GM12878 (cell line): ENCODE data around the gene MXD1. TPM values are rescaled to one million over a fixed set of nuclear protein-coding genes. Genes with fewer than 3 reads are reported as not detected.
A peak's percentile ranks its signal among the peaks of the same experiment; 100 is the strongest.

Experiments used
- ATAC-seq: fragments of 200-7000 bp; cut with Tn5 transposase; 3 replicates; pipeline ENCODE4 v1.9.1; 2020; ENCODE audit warnings: mild to moderate bottlenecking, moderate library complexity
- BruUV-seq: library from RNA; stranded (reverse); fragments of 400-500 nt; replicated peaks from 2 replicates; lab custom pipeline; 2021; lab: Mats Ljungman, UMichigan
- CTCF ChIA-PET: fragments of 300-600 bp; sonication (Branson Sonifier 250); formaldehyde crosslinking; extraction: SDS; loops from one replicate; lab custom pipeline; 2021; ENCODE audit warnings: inconsistent platforms; lab: Yijun Ruan, JAX
- POLR2A ChIA-PET: fragments of 350-600 bp; formaldehyde crosslinking; extraction: SDS; loops from one replicate; lab custom pipeline; 2021; ENCODE audit warnings: inconsistent platforms; lab: Charles Lee
- RAD21 ChIA-PET: fragments of 300-600 bp; sonication (Branson Sonifier 250); formaldehyde crosslinking; loops from one replicate; lab custom pipeline; 2023; ENCODE audit warnings: antibody characterized with exemption; ENCODE audit not compliant: unreplicated experiment; lab: Charles Lee
- SMC1A ChIA-PET: fragments of 300-600 bp; sonication (Branson Sonifier 250); formaldehyde crosslinking; loops from one replicate; lab custom pipeline; 2023; ENCODE audit not compliant: unreplicated experiment, uncharacterized antibody; lab: Charles Lee
- DNase-seq: peaks from one replicate; pipeline ENCODE4 v3.0.0-alpha.2; 2011; ENCODE audit warnings: low read depth, low spot score
- FAIRE-seq: peaks from 3 replicates; lab custom pipeline; 2011; peaks lifted over from hg19 to GRCh38; lab: Jason Lieb, UNC
- H2AFZ ChIP-seq: 2 replicates; pipeline ENCODE4 v1.6.0; 2011; ENCODE audit warnings: low read depth, low read length, control low read depth; ENCODE audit not compliant: control insufficient read depth
- H3K27ac ChIP-seq: 2 replicates; pipeline ENCODE4 v1.5.1; 2011; ENCODE audit warnings: control low read depth; ENCODE audit not compliant: control insufficient read depth, insufficient read depth
- H3K27me3 ChIP-seq, 2 experiments: replicated peaks in 1 of 2; 2 replicates each; pipeline versions ENCODE4 v1.6.0 to v1.6.1; 2011; ENCODE audit warnings: low read length in 1 of 2; ENCODE audit not compliant: control insufficient read depth in 2 of 2, insufficient read depth in 2 of 2
- H3K36me3 ChIP-seq, 2 experiments: 2 replicates each; pipeline ENCODE4 v1.5.1; 2011; ENCODE audit warnings: low read length in 1 of 2; ENCODE audit not compliant: control insufficient read depth in 2 of 2, insufficient read depth in 2 of 2
- H3K4me1 ChIP-seq: 2 replicates; pipeline ENCODE4 v1.6.1; 2011; ENCODE audit warnings: mild to moderate bottlenecking, low read length, moderate library complexity, mixed read lengths; ENCODE audit not compliant: control insufficient read depth, insufficient read depth
- H3K4me2 ChIP-seq: 2 replicates; pipeline ENCODE4 v1.6.0; 2011; ENCODE audit warnings: control low read depth; ENCODE audit not compliant: control insufficient read depth, insufficient read depth
- H3K4me3 ChIP-seq: fragments of 200-600 bp; sonication (generic); 2 replicates; pipeline ENCODE4 v1.5.1; 2016
- H3K79me2 ChIP-seq: 2 replicates; pipeline ENCODE4 v1.6.0; 2011; ENCODE audit warnings: low read length; ENCODE audit not compliant: control insufficient read depth, insufficient read depth
- H3K9ac ChIP-seq: 2 replicates; pipeline ENCODE4 v1.8.0; 2011; ENCODE audit warnings: low read length, control low read depth, mixed read lengths; ENCODE audit not compliant: control insufficient read depth, insufficient read depth
- H3K9me3 ChIP-seq: replicated peaks from 3 replicates; pipeline ENCODE4 v1.5.1; 2011; ENCODE audit warnings: mild to moderate bottlenecking, low read length; ENCODE audit not compliant: control insufficient read depth, insufficient read depth
- H4K20me1 ChIP-seq: 2 replicates; pipeline ENCODE4 v1.6.0; 2011; ENCODE audit not compliant: control insufficient read depth, insufficient read depth
- ATF7 ChIP-seq: fragments of 450-650 bp; IDR thresholded peaks from 2 replicates; pipeline ENCODE4 v1.6.1; 2016; ENCODE audit warnings: low read depth, mild to moderate bottlenecking
- CREB1 ChIP-seq: IDR thresholded peaks from 2 replicates; pipeline ENCODE4 v1.6.1; 2012; ENCODE audit warnings: low read depth, mild to moderate bottlenecking, inconsistent platforms
- CREM ChIP-seq: IDR thresholded peaks from 2 replicates; pipeline ENCODE4 v1.6.1; 2014; ENCODE audit warnings: antibody characterized with exemption, low read depth
- DPF2 ChIP-seq: fragments of 450-650 bp; IDR thresholded peaks from 2 replicates; pipeline ENCODE4 v1.6.1; 2017; ENCODE audit warnings: mild to moderate bottlenecking
- EED ChIP-seq: sonication (generic); IDR thresholded peaks from 2 replicates; pipeline ENCODE4 v1.6.1; 2016; ENCODE audit warnings: antibody characterized with exemption, low read depth
- JUNB ChIP-seq: IDR thresholded peaks from 2 replicates; pipeline ENCODE4 v1.6.1; 2016; ENCODE audit warnings: antibody characterized with exemption, mild to moderate bottlenecking
- NRF1 ChIP-seq: conservative IDR thresholded peaks from 2 replicates; pipeline ENCODE4 v1.6.1; 2011; ENCODE audit warnings: mild to moderate bottlenecking, low read depth, low read length, improper control_type of control experiment
- POU2F2 ChIP-seq: IDR thresholded peaks from 3 replicates; pipeline ENCODE4 v1.6.1; 2011; ENCODE audit warnings: low read depth, mild to moderate bottlenecking, low read length, borderline replicate concordance
- RB1 ChIP-seq: fragments of 450-650 bp; formaldehyde crosslinking; IDR thresholded peaks from 2 replicates; pipeline ENCODE4 v1.6.1; 2017; ENCODE audit warnings: mild to moderate bottlenecking, borderline replicate concordance
- SMAD1 ChIP-seq: fragments of 450-650 bp; IDR thresholded peaks from 2 replicates; pipeline ENCODE4 v1.6.1; 2018; ENCODE audit warnings: mild to moderate bottlenecking, low read depth; ENCODE audit not compliant: partially characterized antibody
- SMAD5 ChIP-seq: IDR thresholded peaks from 2 replicates; pipeline ENCODE4 v1.6.1; 2016; ENCODE audit warnings: antibody characterized with exemption, low read depth
- ZNF622 ChIP-seq: fragments of 450-650 bp; IDR thresholded peaks from 2 replicates; pipeline ENCODE4 v1.6.1; 2017; ENCODE audit warnings: mild to moderate bottlenecking, inconsistent platforms
- WGBS: methylation state at CpG from one replicate; pipeline ENCODE4 v1.1.6; 2016; ENCODE audit warnings: low lambda C conversion rate; ENCODE audit not compliant: insufficient replicate concordance, insufficient coverage; ENCODE audit errors: missing lambda C conversion rate; 5-methylcytosine and 5-hydroxymethylcytosine counted together
- in situ Hi-C: fragments of 300-500 bp; cut with MboI; formaldehyde crosslinking; loops from 9 replicates; pipeline ENCODE4 v1.14.3; 2018; ENCODE audit warnings: mixed read lengths
- intact Hi-C: fragments of 100-400 bp; cut with micrococcal nuclease; formaldehyde crosslinking; loops from one replicate; pipeline ENCODE4 v1.14.2; 2022; ENCODE audit not compliant: unreplicated experiment
- polyA plus RNA-seq, 11 experiments: library from polyadenylated mRNA; depleted of rRNA in 4 of 11; unstranded in 6 of 11; stranded (reverse) in 5 of 11; fragments of >200 nt; fragmentation: Nextera tagmentation in 4 of 11; fragmentation: Illumina TruSeq in 1 of 11; extraction: Ambion mirVana in 4 of 11; extraction: Trizol in 1 of 11; gene quantifications; 1 replicate in 1 of 11; 2 replicates in 10 of 11; pipeline versions ENCODE4 v1.2.1 to v1.2.3, GENCODE V29; 2011 to 2016; ENCODE audit warnings: inconsistent platforms in 2 of 11, missing spikeins in 2 of 11, low read depth in 1 of 11
- total RNA-seq, 4 experiments: library from RNA; depleted of rRNA in 3 of 4; stranded (reverse); fragments of >200 nt in 3 of 4; fragmentation: Illumina TruSeq in 1 of 4; extraction: Trizol in 1 of 4; gene quantifications; 2 replicates each; pipeline versions ENCODE4 v1.2.1 to v1.2.3, GENCODE V29; 2013 to 2021
- TF ChIP-seq, protein P1 (sequence below): fragments of 150-350 bp; IDR thresholded peaks from 2 replicates; pipeline ENCODE4 v1.6.1; 2014; ENCODE audit warnings: mild to moderate bottlenecking, low read depth, low read length
- TF ChIP-seq, protein P2 (sequence below): fragments of 450-650 bp; IDR thresholded peaks from 2 replicates; pipeline ENCODE4 v1.6.1; 2017; ENCODE audit warnings: borderline replicate concordance

MXD1 gene
- total and polyA plus RNA-seq, 10 of the 15 experiments (the other 5 are each of a cell fraction or from before 2014, with no cell fraction given), result 2.2 to 10.2 (median 3.3) TPM

DNA sequence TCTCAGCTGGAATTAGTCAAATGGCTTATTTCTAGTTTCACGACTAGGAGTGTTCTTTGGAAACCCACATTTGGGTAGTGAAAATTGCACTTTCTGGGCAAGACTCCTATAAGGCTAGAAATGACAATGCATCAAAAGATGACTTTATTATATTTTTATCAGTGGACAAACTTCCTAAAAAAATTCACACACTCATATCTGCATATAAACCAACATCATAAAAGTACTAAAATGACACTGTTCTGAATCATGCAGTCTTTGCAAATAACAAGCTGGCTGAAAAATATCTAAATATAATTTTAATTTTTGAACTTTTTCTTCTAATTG, 17.6 kb downstream of the MXD1 start:
- Histone ChIP-seq H4K20me1 (no peaks in the 10 kb centered on the region), H2AFZ (no peak overlapping the region), H3K36me3 (peaks cover 0 to 6% of the 10 kb centered on the region in 2 experiments; a peak in 1 of 4 replicates), H3K4me2 (no peak overlapping the region), H3K27me3 (no peaks in the 10 kb centered on the region), H3K27ac (no peak overlapping the region), H3K4me1 (peaks cover 17% of the 10 kb centered on the region), H3K79me2 (no peaks in the 10 kb centered on the region), H3K9ac (no peak overlapping the region), H3K4me3 (no peak overlapping the region), H3K9me3 (no peaks in the 10 kb centered on the region)
- WGBS, result 65% methylated on average over 1 of the region's 1 CpG
- ChIA-PET POLR2A (no interaction called here), CTCF (interaction anchor here (1.3 to 1.9 kb wide), 3 partner anchors 18 to 208 kb away, joined by 4 to 7 read pairs (median 7); partner anchors contain the start of gene MXD1), SMC1A (interaction anchor here (0.9 to 2.3 kb wide), 4 partner anchors 12 to 213 kb away, joined by 3 to 14 read pairs (median 4); partner anchors contain the start of gene MXD1), RAD21 (no interaction called here)
- BruUV-seq, result no TSS peak
- DNase-seq (no peak), ATAC-seq (no peak), FAIRE-seq (no peak)
- intact Hi-C loops (no loop called here), in situ Hi-C loops (no loop called here)
- no peak for TF ChIP-seq SMAD5
- TF ChIP-seq DPF2, result no peak
- TF ChIP-seq POU2F2, result no peak
- TF ChIP-seq ZNF622, result no peak
- TF ChIP-seq ATF7, result no peak
- TF ChIP-seq RB1, result no peak
- no peak for TF ChIP-seq CREB1

DNA sequence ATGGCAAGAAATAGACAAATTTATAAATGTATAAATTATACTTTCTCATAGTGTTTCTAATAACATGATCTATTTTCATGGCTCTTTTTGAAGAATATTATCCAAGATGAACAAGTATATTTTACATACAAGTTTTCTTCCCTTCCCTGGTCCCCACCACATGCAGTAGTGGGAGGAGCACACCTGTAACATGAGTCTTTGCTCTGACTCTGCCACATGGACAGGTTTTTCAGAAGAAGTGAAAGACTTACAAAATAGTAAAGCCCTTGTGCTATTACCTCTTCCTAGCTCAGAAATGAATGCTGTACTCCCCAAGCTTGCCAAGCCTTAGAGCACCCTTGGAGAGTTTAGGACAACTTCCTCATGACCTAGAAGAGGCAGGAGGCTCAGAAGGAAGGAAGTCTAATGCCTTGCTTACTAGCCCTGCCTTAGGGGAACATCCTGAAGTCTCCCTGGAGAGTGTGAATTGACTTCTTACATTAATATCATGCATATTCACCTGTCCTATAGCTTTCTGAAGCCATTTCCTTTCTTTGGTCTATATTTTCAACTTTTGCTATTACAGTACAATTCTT, 18.4 kb downstream of the MXD1 start:
- ATAC-seq, result peak; percentile 21
- CTCF ChIA-PET, result interaction anchor here (0.6 to 1.9 kb wide), 3 partner anchors 138 to 209 kb away, joined by 3 to 7 read pairs (median 3); no protein-coding TSS in a partner anchor
- in situ Hi-C loops, result no loop called here
- Histone ChIP-seq H3K4me2 (no peak overlapping the region; the same call in 1 of the 2 replicates), H4K20me1 (no peaks in the 10 kb centered on the region), H3K27ac (peak overlapping the region; percentile 53; the same call in 1 of the 2 replicates)
- no TSS peak for BruUV-seq
- TF ChIP-seq NRF1, result no peak
- TF ChIP-seq CREM, result no peak
- TF ChIP-seq, protein P1, sequence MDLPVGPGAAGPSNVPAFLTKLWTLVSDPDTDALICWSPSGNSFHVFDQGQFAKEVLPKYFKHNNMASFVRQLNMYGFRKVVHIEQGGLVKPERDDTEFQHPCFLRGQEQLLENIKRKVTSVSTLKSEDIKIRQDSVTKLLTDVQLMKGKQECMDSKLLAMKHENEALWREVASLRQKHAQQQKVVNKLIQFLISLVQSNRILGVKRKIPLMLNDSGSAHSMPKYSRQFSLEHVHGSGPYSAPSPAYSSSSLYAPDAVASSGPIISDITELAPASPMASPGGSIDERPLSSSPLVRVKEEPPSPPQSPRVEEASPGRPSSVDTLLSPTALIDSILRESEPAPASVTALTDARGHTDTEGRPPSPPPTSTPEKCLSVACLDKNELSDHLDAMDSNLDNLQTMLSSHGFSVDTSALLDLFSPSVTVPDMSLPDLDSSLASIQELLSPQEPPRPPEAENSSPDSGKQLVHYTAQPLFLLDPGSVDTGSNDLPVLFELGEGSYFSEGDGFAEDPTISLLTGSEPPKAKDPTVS, result no peak
- TF ChIP-seq JUNB, result no peak
- no peak for TF ChIP-seq ZNF622
- peak; percentile 18; the same call in 1 of the 2 replicates for TF ChIP-seq EED
- TF ChIP-seq SMAD1, result no peak
- TF ChIP-seq, protein P2, sequence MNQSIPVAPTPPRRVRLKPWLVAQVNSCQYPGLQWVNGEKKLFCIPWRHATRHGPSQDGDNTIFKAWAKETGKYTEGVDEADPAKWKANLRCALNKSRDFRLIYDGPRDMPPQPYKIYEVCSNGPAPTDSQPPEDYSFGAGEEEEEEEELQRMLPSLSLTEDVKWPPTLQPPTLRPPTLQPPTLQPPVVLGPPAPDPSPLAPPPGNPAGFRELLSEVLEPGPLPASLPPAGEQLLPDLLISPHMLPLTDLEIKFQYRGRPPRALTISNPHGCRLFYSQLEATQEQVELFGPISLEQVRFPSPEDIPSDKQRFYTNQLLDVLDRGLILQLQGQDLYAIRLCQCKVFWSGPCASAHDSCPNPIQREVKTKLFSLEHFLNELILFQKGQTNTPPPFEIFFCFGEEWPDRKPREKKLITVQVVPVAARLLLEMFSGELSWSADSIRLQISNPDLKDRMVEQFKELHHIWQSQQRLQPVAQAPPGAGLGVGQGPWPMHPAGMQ, result no peak
- TF ChIP-seq, all 136 proteins: peak for 1
- no peaks in the 10 kb centered on the region for H3K79me2 ChIP-seq
- POLR2A ChIA-PET, result interaction anchor here (0.8 to 1.1 kb wide), 4 partner anchors 10 to 135 kb away, joined by 3 to 5 read pairs (median 4); no protein-coding TSS in a partner anchor
- H3K36me3 ChIP-seq, result peaks cover 0 to 12% of the 10 kb centered on the region in 2 experiments; a peak in 3 of 4 replicates
- no peak for FAIRE-seq
- H3K9me3 ChIP-seq, result no peaks in the 10 kb centered on the region
- SMC1A ChIA-PET, result interaction anchor here (0.8 to 2.3 kb wide), 3 partner anchors 13 to 138 kb away, joined by 3 to 14 read pairs (median 3); no protein-coding TSS in a partner anchor
- H2AFZ ChIP-seq, result no peak overlapping the region
- intact Hi-C loops, result no loop called here
- H3K4me3 ChIP-seq, result no peak overlapping the region
- H3K9ac ChIP-seq, result no peak overlapping the region
- peaks cover 17% of the 10 kb centered on the region for H3K4me1 ChIP-seq
- DNase-seq, result no peak
- RAD21 ChIA-PET, result interaction anchor here (1.6 kb wide), 1 partner anchor 19 kb away, joined by 6 read pairs; the partner anchor contains the start of gene MXD1
- H3K27me3 ChIP-seq, result no peaks in the 10 kb centered on the region
